ENCODE measurements around the gene BRD1.

Gene BRD1

DNA sequence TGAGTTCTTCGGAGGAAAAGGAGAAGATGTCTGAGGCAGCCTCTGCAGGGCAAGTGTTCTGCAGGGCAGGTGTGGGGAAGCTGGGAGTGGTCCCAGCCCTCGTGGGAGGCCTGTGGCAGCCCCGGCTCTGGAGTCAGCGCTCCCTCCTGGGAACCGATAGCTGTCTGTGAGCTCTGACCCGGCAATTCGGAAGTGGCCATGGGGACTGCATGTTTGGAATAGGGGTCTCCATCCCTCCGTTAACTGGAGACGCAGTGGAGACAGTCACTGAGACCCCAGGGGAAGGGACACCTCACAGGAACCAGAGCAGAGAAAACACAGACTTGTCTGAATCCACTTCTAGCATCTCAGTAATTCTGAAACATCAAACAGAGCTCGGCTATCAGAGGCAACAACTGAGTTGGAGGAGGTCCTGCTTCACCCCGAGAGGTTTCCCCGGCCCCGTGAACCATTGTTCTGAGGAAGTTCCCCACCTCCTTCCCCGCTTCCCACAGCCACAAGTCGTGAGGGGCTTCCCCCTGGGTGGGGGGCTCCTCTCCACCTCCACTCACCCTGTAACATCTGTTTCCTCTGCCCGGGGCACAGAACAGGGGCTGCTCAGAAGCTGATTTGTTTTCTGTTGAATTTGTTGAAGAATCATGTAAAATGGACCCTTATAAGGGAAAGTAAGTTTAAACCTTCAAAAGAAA, 99.6 kb downstream of the BRD1 start:
- peaks cover 23% of the 10 kb centered on the region for H3K4me1 ChIP-seq (ENCODE audit: control insufficient read depth, low read length)
- no peak overlapping the region for H3K4me3 ChIP-seq (ENCODE audit: low read length)
- H3K36me3 ChIP-seq (ENCODE audit: control insufficient read depth, low read length), result no peaks in the 10 kb centered on the region
- H3K79me2 ChIP-seq (ENCODE audit: control insufficient read depth, low read length), result no peaks in the 10 kb centered on the region
- TF ChIP-seq, protein P1, sequence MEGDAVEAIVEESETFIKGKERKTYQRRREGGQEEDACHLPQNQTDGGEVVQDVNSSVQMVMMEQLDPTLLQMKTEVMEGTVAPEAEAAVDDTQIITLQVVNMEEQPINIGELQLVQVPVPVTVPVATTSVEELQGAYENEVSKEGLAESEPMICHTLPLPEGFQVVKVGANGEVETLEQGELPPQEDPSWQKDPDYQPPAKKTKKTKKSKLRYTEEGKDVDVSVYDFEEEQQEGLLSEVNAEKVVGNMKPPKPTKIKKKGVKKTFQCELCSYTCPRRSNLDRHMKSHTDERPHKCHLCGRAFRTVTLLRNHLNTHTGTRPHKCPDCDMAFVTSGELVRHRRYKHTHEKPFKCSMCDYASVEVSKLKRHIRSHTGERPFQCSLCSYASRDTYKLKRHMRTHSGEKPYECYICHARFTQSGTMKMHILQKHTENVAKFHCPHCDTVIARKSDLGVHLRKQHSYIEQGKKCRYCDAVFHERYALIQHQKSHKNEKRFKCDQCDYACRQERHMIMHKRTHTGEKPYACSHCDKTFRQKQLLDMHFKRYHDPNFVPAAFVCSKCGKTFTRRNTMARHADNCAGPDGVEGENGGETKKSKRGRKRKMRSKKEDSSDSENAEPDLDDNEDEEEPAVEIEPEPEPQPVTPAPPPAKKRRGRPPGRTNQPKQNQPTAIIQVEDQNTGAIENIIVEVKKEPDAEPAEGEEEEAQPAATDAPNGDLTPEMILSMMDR (IDR thresholded peaks at IDR 0.05; ENCODE audit: low read depth, low read length, poor library complexity, severe bottlenecking), result no peak
- no peak for TF ChIP-seq EZH2phosphoT487 (IDR thresholded peaks at IDR 0.05; ENCODE audit: borderline replicate concordance, low read length)
- H3K9me2 ChIP-seq (replicated peaks; ENCODE audit: control insufficient read depth, low read length), result no peaks in the 10 kb centered on the region
- H3K27ac ChIP-seq (ENCODE audit: low read depth, low read length), result no peak overlapping the region
- no peaks in the 10 kb centered on the region for H4K20me1 ChIP-seq (ENCODE audit: control insufficient read depth, insufficient read depth, low read depth, low read length)
- H3K27me3 ChIP-seq (ENCODE audit: control insufficient read depth, low read length), result peaks cover 25% of the 10 kb centered on the region
- peaks cover 9% of the 10 kb centered on the region for H3F3A ChIP-seq (ENCODE audit: control insufficient read depth, insufficient read depth)
- H3K9me3 ChIP-seq (ENCODE audit: control insufficient read depth, insufficient read depth, low read length), result no peaks in the 10 kb centered on the region
- no peak overlapping the region for H3K4me2 ChIP-seq (ENCODE audit: low read length)

DNA sequence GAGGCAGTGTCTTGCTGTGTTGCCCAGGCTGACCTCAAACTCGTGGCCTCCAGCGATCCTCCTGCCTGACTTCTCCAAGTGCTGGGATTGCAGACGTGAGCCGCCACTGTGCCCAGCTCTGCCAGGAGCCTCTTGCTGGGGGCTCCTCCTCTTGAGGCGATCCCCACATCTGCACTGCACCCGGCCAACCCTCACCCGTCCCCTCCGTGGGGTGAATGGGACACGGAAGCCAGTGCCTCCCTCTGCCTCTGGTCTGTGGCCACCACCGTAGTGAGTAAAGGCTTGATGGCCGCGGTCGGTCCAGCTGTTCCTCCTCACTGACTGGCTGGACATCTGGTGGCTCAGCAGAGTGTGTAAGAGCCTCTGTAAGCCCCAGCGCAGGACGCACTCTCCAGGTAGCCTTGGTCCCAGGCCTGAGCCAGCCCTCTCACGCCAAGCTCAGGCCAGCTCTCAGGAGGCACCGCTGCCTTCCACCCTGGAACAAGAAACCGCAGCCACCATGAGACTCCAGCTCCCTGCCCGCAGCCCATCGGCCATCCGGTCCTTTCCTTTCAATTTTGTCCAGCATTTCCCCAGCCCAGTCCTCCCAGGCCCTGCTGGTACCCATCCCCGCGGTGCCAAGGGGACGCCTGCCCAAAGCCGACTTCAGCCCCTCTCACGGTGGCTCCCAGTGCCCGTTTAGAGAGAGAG, 100.3 kb downstream of the BRD1 start:
- Histone ChIP-seq H3K9me3 (ENCODE audit: control insufficient read depth, insufficient read depth, low read length) (no peaks in the 10 kb centered on the region), H3K36me3 (ENCODE audit: control insufficient read depth, low read length) (no peaks in the 10 kb centered on the region), H3K27ac (ENCODE audit: low read depth, low read length) (no peak overlapping the region), H3K4me2 (ENCODE audit: low read length) (no peak overlapping the region), H3K27me3 (ENCODE audit: control insufficient read depth, low read length) (peaks cover 25% of the 10 kb centered on the region), H3K4me3 (ENCODE audit: low read length) (no peak overlapping the region), H3K4me1 (ENCODE audit: control insufficient read depth, low read length) (peaks cover 30% of the 10 kb centered on the region), H3F3A (ENCODE audit: control insufficient read depth, insufficient read depth) (peaks cover 11% of the 10 kb centered on the region), H3K9me2 (replicated peaks; ENCODE audit: control insufficient read depth, low read length) (no peaks in the 10 kb centered on the region), H4K20me1 (ENCODE audit: control insufficient read depth, insufficient read depth, low read depth, low read length) (no peaks in the 10 kb centered on the region), H3K79me2 (ENCODE audit: control insufficient read depth, low read length) (no peaks in the 10 kb centered on the region)
- no peak for TF ChIP-seq EZH2phosphoT487 (IDR thresholded peaks at IDR 0.05; ENCODE audit: borderline replicate concordance, low read length)
- TF ChIP-seq, protein P1 (IDR thresholded peaks at IDR 0.05; ENCODE audit: low read depth, low read length, poor library complexity, severe bottlenecking), result no peak

DNA sequence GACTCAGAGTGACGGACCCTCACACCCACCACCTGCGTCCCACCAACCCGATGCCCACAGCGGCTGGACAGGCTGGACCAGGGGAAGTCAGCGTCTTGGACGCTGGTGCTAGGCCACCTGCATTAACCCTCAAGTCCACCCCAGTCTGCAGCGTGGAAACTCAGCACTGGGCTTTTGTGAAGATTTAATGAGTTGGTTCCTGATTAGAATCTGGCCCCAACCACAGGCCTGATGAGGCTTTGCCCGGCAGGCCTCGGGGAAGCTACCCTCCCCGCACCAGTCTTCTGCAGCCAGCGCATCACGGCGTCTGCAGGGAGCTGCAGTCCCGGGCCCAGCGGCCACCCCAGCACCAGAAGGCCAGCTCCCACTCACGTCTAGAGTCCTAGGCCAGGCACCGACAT, 101.0 kb downstream of the BRD1 start:
- Histone ChIP-seq H3K79me2 (ENCODE audit: control insufficient read depth, low read length) (no peaks in the 10 kb centered on the region), H3K27ac (ENCODE audit: low read depth, low read length) (no peak overlapping the region), H3K27me3 (ENCODE audit: control insufficient read depth, low read length) (peaks cover 23% of the 10 kb centered on the region), H3K4me2 (ENCODE audit: low read length) (no peak overlapping the region), H3K36me3 (ENCODE audit: control insufficient read depth, low read length) (no peaks in the 10 kb centered on the region), H3F3A (ENCODE audit: control insufficient read depth, insufficient read depth) (peaks cover 11% of the 10 kb centered on the region), H3K4me3 (ENCODE audit: low read length) (no peak overlapping the region), H3K9me2 (replicated peaks; ENCODE audit: control insufficient read depth, low read length) (no peaks in the 10 kb centered on the region), H3K9me3 (ENCODE audit: control insufficient read depth, insufficient read depth, low read length) (no peaks in the 10 kb centered on the region), H4K20me1 (ENCODE audit: control insufficient read depth, insufficient read depth, low read depth, low read length) (no peaks in the 10 kb centered on the region), H3K4me1 (ENCODE audit: control insufficient read depth, low read length) (peaks cover 31% of the 10 kb centered on the region)
- no peak for TF ChIP-seq EZH2phosphoT487 (IDR thresholded peaks at IDR 0.05; ENCODE audit: borderline replicate concordance, low read length)
- TF ChIP-seq, protein P1 (IDR thresholded peaks at IDR 0.05; ENCODE audit: low read depth, low read length, poor library complexity, severe bottlenecking), result no peak

Data from DOHH2 (cell line).